ENCODE measurements around the gene NPSR1.
"Not testable (repeated sequence)": the region's sequence is repeated elsewhere in the genome, so short reads cannot be mapped to it uniquely, and the experiment has no call there.

The NPSR1 gene

GRCh38 chr7:34839645-34840044, 181.6 kb downstream of the NPSR1 start:
- DNase-seq, result no peak

GRCh38 chr7:34840176-34840785, 182.3 kb downstream of the NPSR1 start:
- no peak for DNase-seq

- DNase-seq, result no peak
Measured at GRCh38 chr7:34841326-34841725, 183.3 kb downstream of the NPSR1 start.

- DNase-seq, result no peak
Measured at GRCh38 chr7:34842782-34843181, 184.8 kb downstream of the NPSR1 start.

- DNase-seq, result no peak
Measured at GRCh38 chr7:34844406-34844805, 186.4 kb downstream of the NPSR1 start.

- DNase-seq, result no peak
Measured at GRCh38 chr7:34844936-34845665, 187.1 kb downstream of the NPSR1 start.

- no peak for DNase-seq
Measured at GRCh38 chr7:34845666-34846361, 187.8 kb downstream of the NPSR1 start.

GRCh38 chr7:34846976-34847375, 189.0 kb downstream of the NPSR1 start:
- no peak for DNase-seq

- DNase-seq, result no peak
Measured at GRCh38 chr7:34848670-34849069, 190.7 kb downstream of the NPSR1 start.

- DNase-seq, result no peak
Measured at GRCh38 chr7:34849163-34849960, 191.3 kb downstream of the NPSR1 start.

- no peak for DNase-seq
Measured at GRCh38 chr7:34849986-34850385, 192.0 kb downstream of the NPSR1 start.

- DNase-seq, result no peak
Measured at GRCh38 chr7:34850681-34851080, 192.7 kb downstream of the NPSR1 start.

GRCh38 chr7:34851431-34851830, 193.4 kb downstream of the NPSR1 start:
- no peak for DNase-seq

GRCh38 chr7:34858444-34858843, 200.4 kb downstream of the NPSR1 start:
- not testable (repeated sequence) for DNase-seq

- DNase-seq, result not testable (repeated sequence)
Measured at GRCh38 chr7:34859281-34859680, 201.3 kb downstream of the NPSR1 start.

GRCh38 chr7:34866222-34866621, 208.2 kb downstream of the NPSR1 start:
- not testable (repeated sequence) for DNase-seq

- not testable (repeated sequence) for DNase-seq
Measured at GRCh38 chr7:34867341-34867740, 209.3 kb downstream of the NPSR1 start.

GRCh38 chr7:34868602-34869001, 210.6 kb downstream of the NPSR1 start:
- DNase-seq, result not testable (repeated sequence)

GRCh38 chr7:34869057-34869456, 211.0 kb downstream of the NPSR1 start:
- DNase-seq, result no peak

GRCh38 chr7:34870041-34870440, 212.0 kb downstream of the NPSR1 start:
- not testable (repeated sequence) for DNase-seq

GRCh38 chr7:34874329-34874728, 216.3 kb downstream of the NPSR1 start:
- not testable (repeated sequence) for DNase-seq

- DNase-seq, result no peak
Measured at GRCh38 chr7:34875481-34875880, 217.5 kb downstream of the NPSR1 start.
